ENCODE results near the gene CCDC24.

Gene CCDC24

DNA sequence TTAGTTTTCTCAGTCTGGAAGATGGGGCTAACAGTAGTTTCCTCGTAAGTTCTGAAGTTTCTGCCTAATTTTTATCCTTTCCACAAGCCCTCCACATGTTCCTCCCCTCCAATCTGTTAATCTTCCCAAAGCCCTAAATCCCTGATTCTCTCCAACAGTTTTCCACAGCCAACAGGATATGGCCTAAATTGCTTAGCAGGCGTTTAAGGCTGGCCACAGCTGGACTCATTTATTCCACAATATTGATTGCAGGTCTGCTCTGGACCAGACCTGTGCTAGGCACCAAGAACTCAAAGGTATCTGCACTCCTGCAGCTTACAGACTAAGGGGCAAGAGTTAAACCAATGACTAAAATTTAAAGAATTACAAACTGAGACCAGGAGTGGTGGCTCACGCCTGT is 35.9 kb downstream of the CCDC24 start:
- DNase-seq, result no peak

DNA sequence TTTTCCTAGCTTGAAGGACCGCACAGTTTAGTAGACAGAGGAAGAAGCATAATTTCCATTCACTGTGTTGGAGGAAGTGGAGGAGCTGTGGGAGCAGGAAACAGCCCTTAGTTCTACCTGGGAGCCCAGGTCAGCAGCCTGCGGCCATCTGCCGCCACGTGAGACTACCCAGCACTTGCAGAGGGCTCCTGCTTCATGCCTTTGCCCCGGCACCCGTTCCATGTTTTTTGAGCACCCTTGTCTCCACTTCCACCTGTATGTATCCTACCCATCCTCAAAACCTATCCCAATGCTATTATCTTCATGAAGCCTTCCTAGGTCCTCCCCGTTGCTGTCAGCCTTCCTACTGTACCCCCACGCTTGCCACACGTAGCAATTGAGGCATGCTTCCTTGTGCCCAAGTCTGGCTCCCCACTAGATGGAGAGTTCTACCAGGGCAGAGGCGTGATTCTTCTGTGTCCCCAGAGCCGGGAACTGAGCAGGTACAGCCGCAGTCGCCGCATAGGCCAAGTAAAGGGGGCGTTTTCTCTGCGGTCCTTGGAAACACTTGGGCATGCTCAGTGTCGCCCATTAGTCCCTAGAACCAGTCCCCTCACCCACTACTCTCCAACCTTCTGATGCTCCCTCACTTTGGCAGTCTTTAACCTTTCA is 38.0 kb downstream of the CCDC24 start:
- peak; percentile 47 to 68 for DNase-seq

DNA sequence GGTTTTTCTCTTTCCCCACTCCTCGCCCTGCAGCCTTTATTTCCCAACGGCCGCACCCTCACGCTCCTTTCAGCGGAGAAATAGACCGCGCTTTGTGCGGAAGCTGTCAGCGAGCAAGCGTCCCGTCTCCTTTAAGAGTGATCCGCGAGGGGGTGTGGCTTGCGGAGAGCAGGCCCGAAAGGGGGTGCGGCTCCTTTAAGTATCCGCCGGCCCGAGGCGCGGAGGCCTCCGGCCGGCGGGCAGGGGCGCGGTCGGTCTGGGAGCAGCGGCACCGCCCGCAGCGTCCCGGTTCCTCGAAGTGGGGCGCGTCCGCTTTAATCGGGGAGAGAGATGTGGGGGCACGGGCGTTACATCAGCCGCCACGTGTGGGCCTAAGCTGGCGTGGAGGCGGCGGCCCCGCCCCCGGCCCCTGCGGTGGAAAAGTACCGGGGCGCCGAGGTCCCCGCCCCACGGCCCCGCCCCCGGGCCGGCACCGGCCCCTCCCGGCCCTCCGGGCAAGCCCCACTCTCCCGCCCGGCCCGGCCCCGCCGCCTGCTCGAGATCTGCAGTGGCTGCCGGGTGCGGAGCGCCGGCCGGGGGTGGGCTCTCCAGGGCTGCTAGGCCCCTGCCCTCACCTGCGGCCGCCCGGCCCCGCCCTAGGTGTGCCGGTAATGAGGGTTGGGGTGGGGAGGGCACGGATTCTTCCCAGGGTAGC is 38.7 kb downstream of the CCDC24 start:
- DNase-seq, result peak; percentile 47 to 81

DNA sequence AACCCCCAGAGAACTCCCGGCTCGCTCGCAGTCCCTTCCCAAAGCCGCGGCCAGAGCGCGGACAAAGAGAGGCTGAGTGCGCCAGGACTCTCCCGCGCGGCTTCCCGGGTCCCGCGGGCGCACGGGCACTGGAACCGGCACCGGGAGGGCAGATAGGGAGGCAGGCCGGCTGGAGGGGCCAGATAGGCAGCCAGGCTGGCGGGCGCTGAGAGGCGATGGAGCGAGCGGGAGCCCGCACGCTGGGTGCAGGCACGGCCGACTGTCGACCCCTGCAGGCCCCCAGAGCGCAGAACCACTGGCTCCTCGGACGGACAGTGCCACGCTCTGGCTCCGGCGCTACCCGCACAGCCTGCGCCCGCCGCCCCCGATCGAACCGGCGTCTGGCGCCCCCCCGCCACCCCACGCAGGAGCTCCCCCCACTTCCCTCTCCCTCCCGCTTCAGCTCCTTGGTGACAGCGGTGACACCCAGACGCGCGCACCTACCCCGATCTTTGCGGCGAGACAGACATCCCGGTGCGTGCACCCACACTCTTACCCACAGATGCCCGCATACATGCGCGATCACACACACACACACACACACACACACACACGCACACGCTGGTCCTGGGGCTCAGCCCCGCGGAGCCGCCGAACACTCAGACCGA is 39.3 kb downstream of the CCDC24 start:
- DNase-seq, result peak; percentile 33 to 61

DNA sequence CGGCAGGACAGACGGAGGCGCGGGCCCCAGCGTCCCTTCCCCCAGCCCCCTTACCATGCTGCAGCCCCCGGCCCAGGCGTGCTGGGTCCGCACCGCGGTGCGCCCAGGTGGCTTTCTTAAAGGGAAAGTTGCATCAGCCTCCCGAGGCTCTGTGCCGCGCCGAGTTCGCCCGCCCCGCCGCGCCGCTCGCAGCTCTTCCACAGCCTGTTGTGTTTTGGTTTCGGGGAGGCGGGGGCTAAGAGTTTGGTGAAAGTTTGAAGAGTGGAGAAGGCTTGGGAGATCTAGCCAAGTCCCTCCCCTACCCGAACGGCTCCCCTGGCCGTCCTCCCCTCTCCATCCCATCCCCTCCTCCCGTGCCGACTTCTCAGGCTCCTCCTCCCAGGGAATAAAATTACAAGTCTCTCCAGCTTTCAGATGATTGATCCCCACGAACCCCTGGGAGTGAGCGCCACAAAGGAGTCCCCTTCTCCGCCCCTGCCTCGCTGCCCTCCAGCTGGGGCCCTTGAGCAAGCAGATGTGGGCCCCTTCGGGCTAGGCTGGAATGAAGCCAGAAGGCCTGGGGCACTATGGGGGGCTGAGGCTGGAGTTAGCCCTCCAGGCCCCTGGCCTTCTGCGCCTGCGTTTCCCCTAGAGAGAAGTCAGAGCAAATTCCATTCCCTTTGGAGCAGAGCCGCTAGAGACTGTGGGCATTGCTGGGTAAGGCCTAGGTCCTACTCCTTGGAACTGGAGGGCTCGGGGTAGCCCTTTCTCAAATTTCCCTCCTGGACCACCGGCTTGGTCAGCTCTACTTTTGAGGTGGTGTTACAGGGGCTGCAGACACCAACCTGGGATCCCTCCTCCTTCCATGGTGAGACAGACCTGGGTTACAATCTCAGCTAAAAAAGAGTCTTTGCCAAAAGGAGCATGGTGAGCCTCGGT is 40.1 kb downstream of the CCDC24 start, which contains the start of gene SLC6A9:
SLC6A9 (minus strand) TSS at position 211 of the 918 bp plus-strand sequence. CDS start 7,185 bp downstream, outside the sequence.
- peak in 1 of 2 experiments; percentile 29 for DNase-seq

DNA sequence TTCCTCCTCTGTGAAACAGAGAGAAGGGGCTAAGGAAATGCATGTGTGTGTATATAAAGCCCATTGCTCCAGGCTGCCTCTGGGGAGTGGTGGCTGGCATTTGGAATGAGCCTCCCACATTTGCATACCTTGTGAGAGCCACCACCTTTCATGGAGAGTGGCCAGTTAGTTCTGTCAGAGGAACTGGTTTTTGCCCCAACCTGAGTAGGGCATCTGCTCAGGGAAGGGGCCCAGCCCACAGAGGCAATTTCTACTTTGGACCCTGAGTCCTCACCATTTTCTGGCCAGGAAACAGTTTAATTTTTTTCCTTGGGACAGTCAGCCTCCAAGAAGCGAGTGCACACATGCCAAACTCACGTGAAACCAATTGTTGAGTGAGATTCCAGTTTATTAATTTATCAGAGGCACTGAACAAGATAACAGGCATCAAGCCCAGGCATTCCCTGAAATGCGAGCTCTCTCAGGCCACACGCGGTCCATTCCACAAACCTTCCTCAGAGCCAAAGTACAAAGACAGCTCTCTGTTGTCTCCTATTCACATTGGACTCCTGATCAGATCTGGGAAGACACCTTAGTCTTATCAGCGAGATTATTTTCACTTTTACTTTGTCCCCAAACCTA is 40.9 kb downstream of the CCDC24 start:
- DNase-seq, result no peak

DNA sequence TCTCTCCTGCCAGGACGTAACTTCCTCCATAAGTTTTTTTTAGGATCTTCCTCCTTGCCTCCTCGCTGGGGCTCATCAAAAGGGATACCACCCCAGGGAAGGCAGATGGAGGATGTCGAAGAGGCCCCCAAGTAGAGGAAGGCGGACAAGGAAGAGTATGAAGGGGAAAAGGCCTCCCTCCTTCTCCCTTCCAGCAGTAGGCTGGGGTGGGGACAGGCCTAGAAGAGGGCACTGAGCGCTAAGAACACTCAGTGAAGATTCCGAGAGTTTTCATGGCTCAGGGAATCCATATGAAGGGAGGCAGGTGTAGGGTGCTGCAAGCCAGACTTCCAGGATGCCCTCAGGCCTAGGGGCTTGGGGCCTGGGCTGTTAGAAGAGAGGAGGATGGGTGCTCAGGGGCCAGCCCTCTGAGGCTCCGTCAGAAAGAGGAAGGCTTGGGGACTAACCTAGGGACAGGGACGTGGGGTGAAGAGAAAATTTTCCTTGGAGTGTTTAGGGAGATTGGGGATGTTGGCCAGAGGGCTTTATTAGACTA is 41.7 kb downstream of the CCDC24 start:
- no peak for DNase-seq

DNA sequence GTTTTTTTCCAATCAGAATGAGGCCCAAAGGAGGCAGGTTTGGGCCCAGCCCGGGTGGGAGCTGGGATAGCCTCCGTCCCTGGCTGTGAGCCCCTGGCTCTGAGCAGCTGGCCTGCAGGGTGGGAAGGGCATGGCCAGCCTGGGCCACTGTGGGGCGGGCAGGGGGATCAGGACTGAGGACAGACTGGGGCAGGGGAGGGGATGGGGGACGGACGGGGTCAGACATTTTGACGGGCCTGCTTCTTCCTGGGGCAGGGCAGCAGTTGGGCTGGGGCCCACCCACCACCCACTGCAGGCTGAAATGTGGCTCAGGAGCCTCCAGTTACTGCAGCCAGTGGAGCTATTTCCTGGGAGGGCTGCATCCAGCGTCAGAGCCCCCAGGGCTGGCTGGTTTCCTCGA is 42.4 kb downstream of the CCDC24 start:
- DNase-seq, result no peak

DNA sequence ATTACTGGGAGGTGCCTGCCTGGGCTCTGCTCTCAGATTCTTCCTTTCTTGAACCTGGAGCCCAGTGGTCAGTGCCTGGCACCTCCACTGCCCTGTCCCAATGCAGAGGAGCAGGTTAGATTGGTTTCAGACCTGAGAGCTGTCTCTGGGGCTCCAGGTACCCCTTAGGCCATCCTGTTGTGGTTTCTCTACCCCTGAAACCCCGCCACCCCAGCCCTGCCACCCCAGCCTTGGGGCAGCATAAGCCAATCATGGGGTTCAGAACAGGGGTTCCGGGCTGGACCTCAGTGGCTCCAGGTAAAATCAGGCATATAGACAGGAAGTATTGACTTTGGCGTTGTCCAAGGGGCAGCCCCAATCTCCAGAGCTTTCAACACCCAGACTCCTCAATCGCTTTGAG is 43.0 kb downstream of the CCDC24 start:
- DNase-seq, result no peak

DNA sequence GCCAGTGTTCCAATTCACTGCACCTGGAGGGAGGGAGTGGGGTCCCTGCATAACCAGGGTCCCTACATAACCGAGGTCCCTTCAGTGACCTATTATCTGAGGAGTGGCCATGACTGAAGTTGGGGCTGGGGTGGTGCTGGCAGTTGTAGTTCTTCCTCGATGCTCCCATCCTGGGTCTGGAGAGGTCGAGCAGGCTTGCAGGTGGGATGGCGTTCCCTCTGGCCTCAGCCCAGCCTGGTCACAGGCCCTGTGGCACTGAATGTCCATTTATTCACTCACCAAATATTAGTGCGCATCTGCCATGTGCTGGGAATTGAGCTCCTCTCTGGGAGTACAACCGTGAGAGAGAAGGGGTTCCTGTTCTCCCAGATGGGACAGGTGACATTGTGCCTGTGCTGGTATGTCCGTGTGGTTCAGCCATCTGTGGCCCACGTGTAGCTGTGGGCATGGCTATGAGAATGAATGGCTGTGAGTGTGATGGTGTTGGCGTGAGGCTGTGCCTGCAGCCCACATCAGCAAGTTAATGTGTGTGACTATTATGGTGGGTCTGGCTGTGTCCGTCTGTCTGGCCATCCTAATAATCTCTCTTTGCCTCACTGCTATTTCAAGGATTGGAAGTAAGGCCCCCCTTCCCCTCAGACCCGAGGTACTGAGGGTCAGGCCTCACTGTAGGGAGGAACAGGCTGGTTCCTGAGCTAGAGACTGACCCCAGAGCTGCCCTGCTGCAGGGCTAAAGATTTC is 43.7 kb downstream of the CCDC24 start:
- peak in 1 of 2 experiments; percentile 7 for DNase-seq

DNA sequence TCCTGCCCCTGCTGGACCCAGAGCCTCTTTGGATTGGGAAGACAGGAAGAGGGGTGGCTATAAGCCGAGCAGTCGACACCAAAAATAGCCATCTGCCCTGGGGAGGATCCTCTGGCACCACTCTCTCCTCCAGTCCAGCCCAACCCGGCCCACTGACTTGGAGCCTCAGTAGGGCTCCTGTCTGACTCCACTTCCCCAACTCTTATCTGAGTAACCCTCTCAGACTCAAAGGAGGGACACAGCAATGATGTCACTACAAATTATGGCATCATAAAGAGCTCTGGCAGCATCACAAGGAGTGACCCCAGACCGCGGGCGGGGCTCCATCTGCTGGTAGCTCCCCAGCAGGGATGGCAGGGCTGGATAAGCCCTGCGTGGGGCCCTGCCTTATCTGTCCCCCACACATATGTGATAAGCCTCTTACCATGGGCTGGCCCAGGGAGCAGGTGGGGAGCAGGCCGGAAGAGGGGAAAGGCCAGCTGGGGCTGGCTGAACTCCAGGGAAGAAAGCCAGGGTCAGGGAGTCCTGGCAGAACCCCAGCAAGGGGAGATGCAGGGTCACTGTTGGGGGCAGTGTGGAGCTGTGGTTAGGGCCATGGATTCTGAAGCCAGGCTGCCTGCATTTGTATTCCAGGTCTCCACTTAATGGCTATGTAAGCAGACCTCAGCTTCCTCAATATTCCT is 44.5 kb downstream of the CCDC24 start:
- peak; percentile 48 to 80 for DNase-seq

DNA sequence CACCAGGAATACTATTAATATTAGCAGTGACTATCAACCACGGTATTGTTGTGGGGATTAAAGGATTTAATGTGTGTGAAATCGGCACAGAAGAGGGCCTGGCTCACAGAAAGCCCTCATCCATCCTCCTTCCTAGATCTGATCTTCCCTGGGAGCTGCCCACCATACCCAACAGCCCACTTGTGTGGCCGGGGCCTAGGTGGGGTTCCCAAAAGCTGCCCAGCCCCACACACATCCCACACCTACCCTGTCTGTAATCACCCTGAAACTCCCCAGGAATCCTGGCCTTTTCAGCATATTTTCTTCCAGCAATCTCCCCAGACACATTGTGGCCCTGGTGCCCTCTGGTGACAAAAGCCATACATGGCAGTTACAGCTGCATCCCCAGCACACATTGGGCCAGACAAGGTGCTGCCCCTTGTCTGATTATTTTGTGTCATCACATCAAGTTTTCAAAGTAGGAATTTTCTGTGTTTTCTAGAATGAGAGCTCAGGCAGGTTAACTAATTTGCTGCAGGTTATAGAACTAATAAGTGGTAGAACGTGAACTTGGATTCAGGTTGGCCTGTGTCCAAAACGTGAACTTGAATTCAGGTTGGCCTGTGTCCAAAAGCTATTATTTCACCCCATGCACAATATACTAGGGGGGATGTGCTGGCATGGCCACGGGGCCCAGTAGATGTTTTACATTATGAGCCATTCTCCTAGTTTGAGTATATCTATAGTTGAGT is 45.2 kb downstream of the CCDC24 start:
- peak; percentile 70 to 79 for DNase-seq

DNA sequence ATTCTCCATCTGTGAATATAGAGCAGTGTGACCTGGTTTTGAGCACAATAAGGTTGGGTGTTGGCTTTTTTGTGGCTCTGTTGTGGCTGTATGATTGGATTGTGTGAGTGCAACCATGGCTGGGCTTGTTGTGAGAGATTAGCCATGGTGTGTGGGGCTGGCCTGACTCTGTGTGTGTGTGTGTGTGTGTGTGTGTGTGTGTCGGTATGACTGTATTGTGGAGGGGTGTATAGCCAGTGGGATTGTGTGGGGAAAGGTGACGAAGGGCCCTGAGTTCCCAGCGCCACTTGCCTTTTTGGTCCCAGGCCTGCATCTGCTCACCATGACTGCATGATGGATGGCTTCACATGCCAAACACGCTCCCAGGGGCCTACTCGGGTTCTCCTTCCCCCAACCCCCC is 45.8 kb downstream of the CCDC24 start:
- DNase-seq, result peak in 1 of 2 experiments; percentile 30

DNA sequence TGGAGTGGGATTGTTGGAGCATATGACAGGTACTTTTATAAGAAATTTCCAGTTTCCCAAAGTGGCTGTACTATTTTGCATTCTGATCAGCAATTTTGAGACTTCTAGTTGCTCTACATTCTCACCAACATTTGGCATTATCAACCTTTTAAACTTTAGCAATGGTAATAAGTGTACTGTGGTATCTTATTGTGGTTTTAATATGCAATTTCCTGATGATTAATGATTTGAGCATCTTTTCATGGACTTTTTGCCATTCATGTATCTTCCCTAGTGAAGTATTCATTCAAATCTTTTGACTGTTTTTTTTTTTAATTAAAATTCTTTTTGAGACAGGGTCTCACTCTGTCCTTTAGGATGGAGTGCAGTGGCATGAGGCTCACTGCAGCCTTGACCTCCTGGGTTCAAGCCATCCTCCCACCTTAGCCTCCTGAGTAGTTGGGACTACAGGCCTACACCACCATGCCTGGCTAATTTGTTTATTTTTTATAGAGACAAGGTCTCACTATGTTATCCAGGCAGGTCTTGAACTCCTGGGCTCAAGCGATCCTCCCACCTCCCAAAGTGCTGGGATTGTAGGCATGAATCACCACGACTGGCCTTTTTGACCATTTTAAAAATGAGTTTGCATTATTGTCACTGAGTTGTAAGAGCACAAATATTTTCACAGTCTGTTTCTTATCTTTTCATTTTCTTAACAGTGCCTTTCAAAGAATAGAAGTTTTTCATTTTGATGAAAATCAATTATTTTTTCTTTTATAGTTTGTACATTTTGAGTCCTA is 47.7 kb downstream of the CCDC24 start:
- no peak for DNase-seq

DNA sequence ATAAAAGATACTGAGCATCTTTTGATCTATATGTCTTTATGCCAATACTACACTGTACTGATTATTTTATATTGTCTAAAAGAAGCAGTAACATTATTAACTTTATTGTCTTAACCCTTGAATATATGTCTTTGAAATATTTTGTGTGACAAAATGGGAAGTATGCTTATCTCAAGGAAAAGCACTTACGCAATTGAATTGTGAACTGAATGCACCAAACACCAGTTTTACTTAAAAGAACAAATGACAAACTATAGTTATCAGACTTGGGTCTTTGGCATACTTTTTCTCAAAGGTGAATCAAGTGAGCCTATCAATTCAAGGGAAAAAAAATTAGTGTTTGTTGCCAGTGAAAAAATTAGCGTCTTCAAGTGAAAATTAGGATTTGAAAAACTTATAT is 49.0 kb downstream of the CCDC24 start:
- DNase-seq, result no peak

DNA sequence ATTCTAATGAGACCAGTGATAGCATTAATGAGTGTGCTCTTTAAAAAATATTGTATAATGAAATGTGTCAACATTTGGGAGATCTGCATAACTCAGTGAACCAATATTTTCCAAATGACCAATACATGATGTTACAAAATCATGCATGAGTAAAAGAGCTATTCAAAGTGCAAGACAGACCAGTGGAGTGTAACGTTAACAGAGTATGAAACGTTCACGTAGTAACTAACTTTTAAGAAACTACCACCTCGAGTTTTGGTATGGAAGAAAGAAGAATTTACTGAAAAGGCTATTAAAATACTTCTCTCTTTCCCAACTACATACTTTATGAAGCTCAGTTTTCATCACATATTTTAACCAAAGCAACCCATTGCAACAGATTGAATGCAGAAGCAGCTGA is 49.4 kb downstream of the CCDC24 start:
- DNase-seq, result no peak

DNA sequence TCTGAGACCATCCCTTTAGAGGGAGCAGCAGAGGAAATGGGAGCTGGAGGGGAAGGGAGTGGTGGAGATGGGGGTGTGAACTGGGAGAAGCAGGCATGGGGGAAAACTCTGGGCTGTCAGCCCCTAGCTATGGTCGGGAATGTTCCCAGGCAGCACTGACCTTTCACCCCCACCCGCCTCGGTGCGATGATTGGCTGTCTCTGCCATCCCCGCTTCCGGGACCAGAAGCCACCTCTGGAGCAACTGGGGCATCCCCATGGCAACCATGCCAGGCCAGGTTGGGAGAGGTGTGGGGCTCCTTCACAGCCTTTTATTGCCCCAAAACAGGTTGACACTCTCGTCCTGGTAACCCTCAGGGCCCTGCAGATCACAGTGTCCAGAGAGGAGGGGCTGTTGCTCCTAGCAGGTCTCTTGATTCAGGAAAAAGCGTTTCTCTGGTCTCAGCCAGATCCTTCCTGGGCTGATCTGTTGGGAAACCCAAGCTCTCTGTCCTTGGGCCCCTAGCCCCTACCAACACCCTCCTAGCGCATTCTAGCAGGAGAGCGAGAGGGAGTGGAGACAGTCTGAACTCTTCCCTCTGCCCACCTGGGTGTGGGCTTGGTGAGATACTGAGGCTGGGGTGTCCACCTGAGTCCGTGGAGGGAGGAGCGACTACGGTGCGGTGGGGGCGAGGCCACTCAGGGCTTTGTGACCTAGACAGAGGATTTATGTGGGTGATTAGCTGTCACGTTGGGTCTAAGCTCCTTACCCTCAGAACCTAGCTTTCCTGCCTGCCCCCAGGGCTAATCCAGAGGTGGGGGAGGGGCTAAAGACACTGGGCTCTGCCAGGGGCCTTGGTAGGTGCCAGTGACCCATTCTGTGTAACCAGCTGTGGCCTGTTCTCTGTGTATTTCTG is 52.0 kb downstream of the CCDC24 start:
- no peak for DNase-seq

All from NCI-H524 (cell line).